Stimulated activated CD8-positive, alpha-beta memory T cell treated with anti-CD3 and anti-CD28 coated beads, Interleukin-4, amount 100 ng/mL, for 24 hours (primary cell): ENCODE measurements around the gene IZUMO1.

ENCODE experiments used
- DNase-seq: peaks from one replicate; pipeline ENCODE4 v3.0.0-alpha.2; 2020; ENCODE audit warnings: low read depth

IZUMO1 gene

DNA sequence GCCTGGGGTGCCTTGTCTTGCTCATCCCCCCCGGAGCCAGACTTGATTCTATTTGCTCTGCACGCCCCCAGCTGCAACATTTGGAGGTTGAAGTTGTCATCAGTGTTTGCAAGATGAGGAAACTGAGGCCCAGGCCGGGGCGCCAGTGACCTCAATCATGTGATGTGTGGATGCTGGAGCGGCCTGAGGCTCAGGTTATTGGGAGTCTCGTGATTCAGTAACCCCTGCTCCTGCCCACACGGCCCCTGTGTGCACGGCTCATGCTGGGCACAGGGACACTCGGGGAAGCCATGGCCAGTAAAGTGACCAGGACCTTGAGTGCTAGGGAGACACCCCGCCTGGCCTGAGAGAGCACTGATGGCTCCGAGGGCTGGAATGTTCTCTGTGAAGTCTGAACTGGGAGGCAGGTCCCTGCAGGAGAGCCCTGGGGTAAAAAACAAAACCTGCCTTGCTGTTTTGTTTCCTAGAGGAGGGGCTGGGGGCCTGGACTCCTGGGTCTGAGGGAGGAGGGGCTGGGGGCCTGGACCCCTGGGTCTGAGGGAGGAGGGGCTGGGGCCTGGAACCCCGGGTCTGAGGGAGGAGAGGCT is 10.5 kb upstream of the IZUMO1 start:
- no peak for DNase-seq

DNA sequence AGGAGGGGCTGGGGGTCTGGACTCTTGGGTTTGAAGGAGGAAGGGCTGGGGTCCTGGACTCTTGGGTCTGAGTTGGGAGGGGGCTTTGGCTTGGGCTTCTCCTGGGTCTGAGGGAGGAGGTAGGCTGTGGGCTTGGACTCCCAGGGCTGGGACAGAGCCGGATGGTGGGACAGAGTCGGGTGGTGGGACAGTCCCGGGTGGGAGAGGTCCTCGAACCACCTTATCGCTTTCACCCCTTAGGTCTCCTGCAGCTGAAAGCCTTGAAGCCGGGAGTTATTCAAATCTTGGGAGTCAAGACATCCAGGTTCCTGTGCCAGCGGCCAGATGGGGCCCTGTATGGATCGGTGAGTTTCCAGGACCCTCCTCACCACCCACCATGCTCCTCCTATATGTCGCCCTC is 10.0 kb upstream of the IZUMO1 start:
- DNase-seq, result no peak

DNA sequence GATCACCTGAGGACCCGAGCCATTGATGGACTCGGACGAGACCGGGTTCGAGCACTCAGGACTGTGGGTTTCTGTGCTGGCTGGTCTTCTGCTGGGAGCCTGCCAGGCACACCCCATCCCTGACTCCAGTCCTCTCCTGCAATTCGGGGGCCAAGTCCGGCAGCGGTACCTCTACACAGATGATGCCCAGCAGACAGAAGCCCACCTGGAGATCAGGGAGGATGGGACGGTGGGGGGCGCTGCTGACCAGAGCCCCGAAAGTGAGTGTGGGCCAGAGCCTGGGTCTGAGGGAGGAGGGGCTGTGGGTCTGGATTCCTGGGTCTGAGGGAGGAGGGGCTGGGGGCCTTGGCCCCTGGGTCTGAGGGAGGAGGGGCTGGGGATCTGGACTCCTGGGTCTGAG is 9.5 kb upstream of the IZUMO1 start:
- no peak for DNase-seq

DNA sequence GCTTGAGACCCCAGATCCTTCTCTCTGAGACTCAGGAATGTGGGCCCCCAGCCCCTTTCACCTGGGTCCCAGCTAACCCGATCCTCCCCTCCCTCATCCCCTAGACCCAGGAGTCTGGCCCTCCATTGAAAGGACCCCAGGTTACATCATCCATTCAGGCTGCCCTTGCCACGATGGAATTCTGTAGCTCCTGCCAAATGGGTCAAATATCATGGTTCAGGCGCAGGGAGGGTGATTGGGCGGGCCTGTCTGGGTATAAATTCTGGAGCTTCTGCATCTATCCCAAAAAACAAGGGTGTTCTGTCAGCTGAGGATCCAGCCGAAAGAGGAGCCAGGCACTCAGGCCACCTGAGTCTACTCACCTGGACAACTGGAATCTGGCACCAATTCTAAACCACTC is 9.1 kb upstream of the IZUMO1 start:
- no peak for DNase-seq

DNA sequence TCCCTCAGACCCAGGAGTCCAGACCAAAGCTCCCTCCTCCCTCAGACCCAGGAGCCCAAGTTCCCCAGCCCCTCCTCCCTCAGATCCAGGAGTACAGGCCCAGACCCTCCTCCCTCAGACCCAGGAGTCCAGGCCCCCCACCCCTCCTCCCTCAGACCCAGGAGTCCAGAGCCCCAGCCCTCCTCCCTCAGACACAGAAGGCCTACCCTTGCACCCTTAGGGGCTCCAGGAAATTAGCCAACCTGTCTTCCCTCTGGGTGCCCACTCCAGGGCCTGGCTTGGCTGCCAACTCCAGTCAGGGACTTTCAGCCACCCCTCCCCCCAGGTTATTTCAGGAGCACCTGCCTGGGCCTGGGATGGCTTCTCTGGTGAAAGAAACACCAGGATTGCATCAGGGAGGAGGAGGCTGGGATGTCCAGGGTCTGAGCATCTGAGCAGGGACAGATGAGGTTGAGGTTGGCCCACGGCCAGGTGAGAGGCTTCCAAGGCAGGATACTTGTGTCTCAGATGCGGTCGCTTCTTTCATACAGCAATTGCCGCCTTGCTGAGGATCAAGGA is 8.5 kb upstream of the IZUMO1 start, which contains the start of gene FGF21:
FGF21 (plus strand) TSS at position 441 of the 558 bp plus-strand sequence. CDS start 713 bp downstream, outside the sequence.
- no peak for DNase-seq

DNA sequence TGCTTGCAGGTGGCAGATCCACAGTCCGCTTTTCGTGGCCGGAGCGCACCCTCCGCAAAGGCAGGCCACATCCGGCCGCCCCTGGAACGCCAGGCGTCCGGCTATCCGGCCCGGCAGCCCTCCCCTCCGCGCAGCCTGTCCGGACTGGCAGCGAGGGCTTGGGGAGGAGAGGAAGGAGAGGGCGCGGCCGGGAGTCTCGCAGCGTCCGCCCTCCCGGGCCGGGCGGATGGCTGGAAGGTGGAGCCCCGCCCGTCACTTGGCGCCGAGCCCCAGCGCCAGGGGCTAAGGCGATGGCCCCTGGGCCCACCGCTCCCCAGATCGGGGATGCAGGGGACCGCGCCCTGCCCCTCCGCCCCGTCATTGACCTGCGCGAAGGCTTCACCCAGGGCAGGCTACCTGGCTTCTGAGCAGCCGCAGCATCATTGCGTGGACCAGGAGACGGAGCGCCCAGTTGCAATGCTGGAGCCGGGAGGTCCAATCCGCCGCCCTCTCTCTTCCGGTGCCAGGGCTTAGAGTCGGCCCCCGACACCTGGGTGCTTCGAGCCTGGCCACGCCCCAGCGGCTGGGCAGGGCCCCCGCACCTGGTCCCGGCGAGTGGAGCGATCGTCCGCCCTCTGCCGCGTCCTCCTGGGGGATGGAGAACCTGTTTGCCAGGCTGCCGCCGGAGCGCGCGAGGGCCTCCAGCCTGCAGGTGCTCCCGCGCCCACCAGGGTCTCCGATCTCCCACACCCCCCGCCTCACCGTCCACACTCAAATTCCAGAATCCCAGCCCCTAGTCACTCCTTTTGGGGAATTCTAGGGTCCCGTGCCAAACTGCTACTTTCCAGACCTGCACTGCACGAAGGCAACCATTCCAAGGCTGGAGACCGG is 6.0 kb upstream of the IZUMO1 start, which contains the start of gene FUT1:
FUT1 (minus strand) TSS at position 146 of the 870 bp plus-strand sequence. CDS start 1,360 bp downstream, outside the sequence.
- no peak for DNase-seq

DNA sequence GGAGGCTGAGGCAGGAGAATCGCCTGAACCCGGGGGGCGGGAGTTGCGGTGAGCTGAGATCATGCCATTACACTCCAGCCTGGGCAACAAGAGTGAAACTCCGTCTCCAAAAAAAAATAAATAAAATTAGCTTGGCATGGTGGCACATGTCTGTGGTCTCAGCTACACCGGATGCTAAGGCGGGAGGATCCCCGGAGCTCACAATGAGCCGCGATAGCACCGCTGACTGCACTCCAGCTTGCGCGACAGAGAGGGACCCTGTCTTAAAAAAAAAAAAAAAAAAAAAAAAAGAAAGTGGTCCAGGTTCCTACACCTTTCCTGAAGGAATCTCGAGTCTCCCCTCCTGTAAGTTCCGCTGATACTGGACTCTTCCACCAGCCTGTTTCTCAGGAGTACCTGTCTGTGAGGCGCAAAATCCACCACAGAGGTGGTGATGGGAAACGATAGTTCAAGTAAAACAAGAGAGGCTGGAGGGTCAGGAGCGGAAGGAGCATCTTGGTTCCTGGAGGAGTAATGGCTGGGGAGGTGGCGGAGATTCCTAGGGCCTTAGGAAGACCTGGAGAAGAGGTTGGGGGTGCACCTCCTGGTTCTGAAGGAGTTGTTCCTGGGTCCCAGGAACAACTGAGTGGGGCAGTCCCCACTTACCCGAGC is 5.3 kb upstream of the IZUMO1 start:
- no peak for DNase-seq

DNA sequence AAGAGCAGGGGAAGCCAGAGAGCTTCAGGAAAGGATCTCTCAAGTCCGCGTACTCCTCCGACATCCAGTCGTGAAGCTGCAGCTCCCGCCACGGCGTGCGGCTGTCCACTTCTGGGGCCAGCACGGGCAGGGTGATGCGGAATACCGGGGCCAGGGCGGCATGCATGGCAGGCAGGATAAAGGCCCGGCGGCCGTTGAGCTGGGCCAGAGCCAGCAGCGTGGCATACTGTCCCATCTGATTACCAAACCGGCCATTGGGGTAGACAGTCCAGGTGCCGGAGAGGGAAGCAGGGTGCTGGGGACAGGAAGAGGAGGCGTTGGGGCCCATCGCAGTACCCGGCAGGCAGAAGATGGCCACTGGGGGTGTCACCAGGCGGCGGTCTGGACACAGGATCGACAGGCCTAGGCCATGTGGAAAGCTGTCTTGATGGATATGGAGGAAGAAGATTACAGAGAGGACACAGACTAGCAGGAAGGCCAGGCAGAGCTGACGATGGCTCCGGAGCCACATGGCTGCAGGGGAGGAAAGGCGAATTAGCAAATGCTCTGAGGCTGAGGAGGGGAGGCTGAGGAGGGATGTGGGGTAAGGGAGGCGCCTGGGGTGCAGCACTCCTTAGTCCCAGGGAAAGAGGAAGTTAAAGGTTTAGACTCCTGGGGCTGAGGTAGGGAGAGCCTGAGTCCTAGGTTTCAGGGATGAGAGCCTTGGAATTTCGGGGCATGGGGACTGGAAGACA is 4.2 kb upstream of the IZUMO1 start:
- no peak for DNase-seq

DNA sequence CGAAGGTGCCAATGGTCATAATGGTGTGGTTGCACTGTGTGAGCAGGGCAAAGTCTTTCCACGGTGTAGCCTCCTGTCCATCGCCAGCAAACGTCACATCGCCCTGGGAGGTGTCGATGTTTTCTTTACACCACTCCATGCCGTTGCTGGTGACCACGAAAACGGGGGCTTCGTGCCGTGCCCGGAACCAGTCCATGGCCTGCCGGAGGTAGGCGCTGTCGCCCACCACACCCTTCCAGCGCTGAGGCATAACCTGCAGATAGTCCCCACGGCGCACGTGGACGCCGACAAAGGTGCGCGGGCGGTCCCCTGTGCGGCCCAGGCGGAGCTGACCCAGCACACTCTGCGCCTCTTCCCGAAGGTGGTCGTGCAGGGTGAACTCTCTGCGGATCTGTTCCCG is 3.6 kb upstream of the IZUMO1 start:
- DNase-seq, result no peak

DNA sequence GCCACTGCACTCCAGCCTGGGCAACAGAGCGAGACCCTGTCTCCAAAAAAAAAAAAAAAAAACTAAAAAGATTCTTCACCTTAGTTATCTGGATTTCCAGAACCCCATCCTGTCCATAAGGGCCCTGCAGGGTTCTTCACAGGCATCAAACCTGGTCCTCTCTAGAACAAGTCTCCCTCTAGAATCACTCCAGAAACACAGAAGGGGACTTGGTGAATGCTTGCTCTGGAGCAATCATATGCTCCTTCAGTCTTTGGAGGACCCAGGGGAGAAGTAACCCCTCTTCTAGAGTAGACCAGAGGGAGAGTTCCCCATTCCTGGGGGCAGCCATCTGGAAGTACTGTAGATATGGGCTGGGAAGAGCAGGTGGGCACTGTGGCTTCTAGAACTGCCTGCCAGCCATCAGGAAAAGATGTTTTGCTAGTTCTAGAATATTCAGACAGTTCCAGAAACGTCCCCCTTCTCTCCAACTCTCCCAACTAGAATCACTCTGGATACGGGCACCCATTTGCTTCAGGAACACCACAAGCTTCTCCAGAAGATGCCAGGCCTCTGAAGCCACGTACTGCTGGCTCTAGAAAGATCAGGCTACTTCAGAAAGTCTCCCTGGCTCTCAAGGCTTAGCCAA is 3.0 kb upstream of the IZUMO1 start:
- no peak for DNase-seq

DNA sequence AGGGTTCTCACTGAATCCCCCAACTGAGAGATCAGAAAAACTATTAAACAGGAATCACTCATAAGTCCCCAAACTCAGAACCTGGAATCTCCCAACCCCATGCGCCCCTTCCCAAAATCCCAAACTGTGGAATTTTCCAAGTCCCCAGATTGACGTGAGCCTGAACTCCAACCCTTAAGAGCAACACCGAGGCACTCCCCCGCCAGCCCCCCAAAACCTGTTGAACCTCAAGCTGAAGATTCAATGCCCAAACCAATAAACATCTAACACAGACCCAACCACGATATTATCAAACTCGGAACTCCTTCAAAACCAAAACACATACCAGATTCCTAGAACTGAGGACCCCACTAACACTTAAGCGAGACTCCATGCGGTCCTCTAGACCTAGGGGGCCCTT is 599 bp downstream of the IZUMO1 start:
- no peak for DNase-seq

DNA sequence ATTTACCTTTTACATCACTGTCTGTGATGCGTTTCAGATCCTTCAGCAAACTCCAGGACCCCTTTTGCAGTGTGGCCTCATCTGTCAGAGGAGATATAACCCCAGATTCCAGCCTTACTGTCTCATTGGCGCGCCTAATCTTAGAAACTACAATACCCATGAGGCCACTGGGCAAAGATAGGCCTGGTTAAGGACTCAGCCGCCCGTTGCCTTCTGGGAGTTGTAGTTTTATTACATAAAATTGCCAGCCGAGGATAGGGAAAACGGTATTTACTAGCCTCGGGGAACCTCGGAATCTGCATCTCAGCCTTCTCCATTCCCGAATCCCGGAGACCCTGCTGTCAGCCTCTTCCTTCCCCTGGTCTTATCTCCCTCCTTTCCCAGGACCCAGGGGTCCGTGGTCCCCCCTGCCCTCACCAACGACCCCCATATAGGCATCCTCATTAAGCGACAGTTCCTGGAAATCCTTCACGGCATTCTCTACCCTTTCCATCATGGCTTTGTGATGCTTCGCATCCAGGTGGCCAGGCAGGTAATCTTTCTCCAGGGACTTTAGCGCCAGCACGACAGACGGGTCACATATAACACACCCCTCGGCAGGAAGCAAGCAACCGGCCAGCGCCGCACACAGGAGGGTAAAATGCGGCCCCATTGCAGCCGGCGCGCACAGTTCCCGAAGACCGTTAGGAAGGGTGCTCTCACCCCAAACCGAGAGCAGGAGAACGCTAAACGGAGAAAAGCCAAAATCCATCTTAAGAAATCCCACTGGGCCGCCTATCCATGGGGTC is 1.3 kb downstream of the IZUMO1 start:
- DNase-seq, result peak; percentile 28

DNA sequence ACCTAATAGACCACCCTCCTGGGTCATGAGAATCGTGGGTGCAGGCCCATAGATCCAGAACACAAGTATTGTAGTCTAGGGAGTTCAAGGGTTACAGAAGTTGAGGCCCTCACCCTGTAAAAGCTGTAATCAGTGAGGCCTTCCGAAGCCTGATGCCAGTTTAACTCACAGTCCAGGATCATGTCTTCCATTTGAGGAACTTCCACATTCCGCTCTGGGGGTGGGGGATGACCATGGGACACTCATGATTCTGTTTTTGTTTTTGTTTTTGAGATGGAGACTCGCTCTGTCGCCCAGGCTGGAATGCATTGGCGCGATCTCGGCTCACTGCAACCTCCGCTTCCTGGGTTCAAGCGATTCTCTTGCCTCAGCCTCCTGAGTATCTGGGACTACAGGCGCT is 4.6 kb downstream of the IZUMO1 start:
- DNase-seq, result no peak

DNA sequence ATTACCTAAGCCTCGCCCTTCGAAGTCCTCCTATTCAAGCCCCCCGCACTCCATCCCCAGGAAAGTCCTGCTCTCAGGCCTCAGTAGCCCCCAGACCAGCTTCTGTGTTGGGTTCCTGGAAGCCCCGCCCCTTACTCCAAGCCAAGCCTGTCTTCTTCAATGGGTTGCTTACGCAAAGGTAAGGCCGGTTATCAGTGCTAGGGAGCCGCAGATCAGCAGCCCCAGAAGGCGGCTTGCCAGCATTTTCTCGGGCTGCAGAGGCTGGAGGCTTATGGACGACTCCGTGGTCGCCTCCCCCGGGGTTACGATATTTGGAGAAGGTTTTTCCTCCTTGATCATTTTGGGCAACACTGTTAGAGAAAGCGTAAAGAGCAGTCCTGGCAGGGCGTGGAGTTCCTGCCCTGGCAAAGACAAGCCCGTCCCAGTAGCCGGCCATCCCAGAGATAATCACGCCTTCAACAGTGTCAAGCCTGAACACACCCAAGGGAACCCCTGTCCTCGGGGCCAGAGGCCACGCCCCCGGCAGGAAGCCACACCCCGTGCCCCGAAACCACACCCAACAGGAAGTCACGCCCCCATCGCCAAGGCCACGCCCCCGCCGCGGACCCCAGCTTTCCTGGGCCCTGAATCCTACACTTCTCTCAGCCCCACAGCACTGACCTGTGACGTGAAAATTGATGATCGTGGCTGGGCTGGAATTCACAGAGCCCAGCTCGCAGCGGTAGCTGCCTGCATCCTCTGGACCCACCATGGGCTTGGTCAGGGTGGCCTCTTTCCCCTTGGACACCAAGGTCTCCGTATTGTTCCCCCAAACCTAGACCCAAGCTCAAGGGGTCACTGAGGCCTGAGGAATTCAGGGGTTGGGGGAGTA is 5.3 kb downstream of the IZUMO1 start:
- DNase-seq, result no peak

DNA sequence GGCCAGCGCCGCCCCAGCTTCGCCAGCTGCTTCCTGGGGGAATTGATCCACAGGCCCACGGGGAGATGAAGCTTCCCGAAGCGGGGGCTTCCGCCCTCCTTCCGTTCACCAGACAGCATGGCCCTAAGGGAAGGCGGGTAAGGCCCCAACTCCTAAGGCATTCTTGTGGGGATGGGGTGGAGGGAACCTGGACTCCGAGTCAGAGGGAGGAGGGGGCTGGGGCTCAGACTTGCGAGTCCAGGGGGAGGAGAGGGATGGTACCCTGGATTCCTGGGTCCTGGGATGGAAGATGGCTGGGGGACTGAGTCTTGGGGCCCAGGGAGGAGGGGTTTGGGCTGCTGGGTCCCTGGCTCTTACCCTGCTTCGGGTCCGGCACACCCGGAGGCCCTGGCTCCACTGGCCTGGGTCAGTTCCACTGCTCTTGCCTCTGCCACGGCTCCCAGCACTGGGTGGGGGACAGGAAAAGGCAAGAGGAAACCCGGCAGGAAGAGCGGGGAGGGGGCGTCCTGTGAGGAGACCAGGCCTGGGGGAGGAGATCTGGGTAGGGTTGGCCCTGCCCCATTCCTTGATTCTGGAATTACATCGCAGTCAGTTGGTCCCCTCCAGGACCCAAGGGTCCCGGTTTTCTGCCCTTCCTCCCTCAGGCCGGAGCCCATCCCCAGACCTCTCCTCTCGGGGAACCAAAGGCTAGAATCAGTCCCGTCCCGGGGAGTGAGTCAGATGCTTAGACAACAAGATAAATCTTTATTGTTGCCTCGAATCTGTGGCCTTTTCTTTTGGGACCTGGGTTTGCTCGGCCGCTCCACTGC is 6.3 kb downstream of the IZUMO1 start, which contains the start of gene RASIP1:
RASIP1 (minus strand) TSS at position 447 of the 809 bp plus-strand sequence; CDS start at position 119, 328 bp downstream.
- no peak for DNase-seq

DNA sequence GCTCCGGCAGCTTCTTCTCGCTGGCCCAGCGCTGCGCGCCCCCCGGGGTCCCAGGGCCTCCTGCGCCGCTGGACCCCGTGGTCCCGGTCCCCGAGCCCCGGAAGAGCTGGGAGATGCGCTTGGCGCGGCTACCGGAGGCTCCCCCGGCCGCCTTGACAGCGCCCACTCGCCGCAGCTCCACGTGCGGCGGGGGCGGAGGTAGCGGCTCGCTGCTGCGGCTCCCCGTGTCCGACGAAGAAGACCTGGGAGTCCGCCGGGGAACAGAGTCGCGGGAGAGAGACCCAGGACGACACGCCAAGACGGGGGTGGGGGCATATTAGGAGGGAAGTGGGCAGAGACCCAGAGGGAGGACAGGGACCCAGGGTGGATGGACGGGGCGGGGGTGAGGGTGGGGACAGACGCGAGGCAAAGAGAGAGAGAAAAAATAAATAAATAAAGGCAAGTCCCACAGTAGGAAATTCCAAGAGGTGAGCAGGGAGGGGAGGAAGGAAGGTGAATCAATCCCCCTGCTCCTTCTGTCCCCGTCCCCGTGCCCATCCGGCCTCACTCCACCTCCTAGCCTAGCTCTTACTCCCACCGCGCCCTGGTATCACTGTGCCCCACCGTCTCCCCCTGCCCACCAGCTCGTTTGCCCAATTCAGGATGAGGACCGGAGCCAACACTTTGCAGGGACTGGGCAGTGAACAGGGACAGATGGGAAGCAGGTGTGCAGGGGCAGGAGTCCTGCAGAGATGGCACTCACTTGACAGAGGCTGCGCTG is 7.1 kb downstream of the IZUMO1 start:
- DNase-seq, result no peak

DNA sequence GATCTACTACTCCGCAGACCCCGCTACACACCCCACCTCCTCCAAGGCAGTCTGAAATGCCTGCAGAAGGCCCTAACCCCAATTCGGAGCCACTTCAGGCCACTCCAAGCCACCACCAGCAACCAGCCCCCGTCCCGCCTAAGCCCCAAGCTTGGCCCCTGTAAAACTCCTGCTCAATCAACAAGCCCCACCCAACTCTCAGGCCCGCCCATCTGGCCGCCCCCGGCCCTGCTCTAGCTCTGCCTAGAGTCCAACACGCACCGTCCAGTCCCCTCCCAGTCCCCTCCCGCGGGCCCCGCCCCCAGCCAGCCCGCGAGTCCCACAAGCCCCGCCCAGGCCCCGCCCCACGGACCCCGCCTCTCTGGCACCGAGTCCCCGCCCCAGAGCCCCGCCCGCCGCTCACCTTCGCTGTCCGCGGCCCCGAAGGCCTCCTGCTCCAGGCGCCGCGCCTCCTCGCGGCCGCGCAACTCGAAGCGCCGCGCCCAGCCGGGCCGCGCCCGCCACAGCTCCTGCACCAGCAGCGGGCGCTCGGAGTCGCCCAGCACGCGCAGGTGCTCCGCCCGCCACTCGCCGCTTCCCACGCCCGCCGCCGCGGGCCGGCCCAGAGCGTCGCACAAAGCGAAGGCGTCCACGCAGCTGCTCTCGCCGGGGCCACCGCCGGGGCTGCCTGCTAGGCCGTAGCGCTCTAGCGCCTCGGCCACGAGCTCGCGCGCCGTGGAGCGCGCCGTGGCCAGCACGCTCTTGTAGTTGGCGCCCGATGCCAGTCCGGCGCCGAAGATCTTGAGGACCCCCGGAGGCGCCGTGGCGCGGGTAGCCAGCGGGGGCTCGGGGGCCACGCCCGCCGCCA is 7.9 kb downstream of the IZUMO1 start:
- peak; percentile 89 for DNase-seq
